NCI-H2171 treated with DMSO at 0.1 percent for 48 hours (cell line): ENCODE data around the gene TMIGD2.
"Not testable (repeated sequence)": the region's sequence is repeated elsewhere in the genome, so short reads cannot be mapped to it uniquely, and the experiment has no call there.

Experiments
- DNase-seq: peaks from one replicate; lab custom pipeline; 2025; lab: John Stamatoyannopoulos, UW

TMIGD2 gene

GRCh38 chr19:4302243-4302640 lies at the start of gene TMIGD2:
Gene TMIGD2, minus strand, starts transcription at chr19:4302389. Its CDS starts 4 bp downstream, at chr19:4302385.
- DNase-seq, result no peak

- DNase-seq, result no peak
Measured at GRCh38 chr19:4350726-4351125, 48.5 kb upstream of the TMIGD2 start.

- DNase-seq, result no peak
Measured at GRCh38 chr19:4350111-4350510, 47.9 kb upstream of the TMIGD2 start.

GRCh38 chr19:4349225-4349624 lies 47.0 kb upstream of the TMIGD2 start:
- DNase-seq, result not testable (repeated sequence)

GRCh38 chr19:4347521-4347920 lies 45.3 kb upstream of the TMIGD2 start:
- no peak for DNase-seq

- DNase-seq, result no peak
Measured at GRCh38 chr19:4346020-4346383, 43.8 kb upstream of the TMIGD2 start.

- no peak for DNase-seq
Measured at GRCh38 chr19:4345342-4346019, 43.3 kb upstream of the TMIGD2 start.

GRCh38 chr19:4343370-4344307 lies 41.5 kb upstream of the TMIGD2 start, which contains the start of gene MPND:
Gene MPND, plus strand, starts transcription at chr19:4343562. Its CDS starts 32 bp downstream, at chr19:4343594.
- DNase-seq, result peak; percentile 88

- peak; percentile 100 for DNase-seq
Measured at GRCh38 chr19:4342615-4343369, 40.6 kb upstream of the TMIGD2 start.

- no peak for DNase-seq
Measured at GRCh38 chr19:4342314-4342614, 40.1 kb upstream of the TMIGD2 start.

- DNase-seq, result peak; percentile 58
Measured at GRCh38 chr19:4338441-4339355, 36.5 kb upstream of the TMIGD2 start, which contains the start of gene STAP2. Gene STAP2, minus strand, starts transcription at chr19:4338827. Its CDS starts 74 bp downstream, at chr19:4338753.

GRCh38 chr19:4337906-4338440 lies 35.8 kb upstream of the TMIGD2 start:
- peak; percentile 62 for DNase-seq

- no peak for DNase-seq
Measured at GRCh38 chr19:4334929-4335570, 32.9 kb upstream of the TMIGD2 start.

- no peak for DNase-seq
Measured at GRCh38 chr19:4329858-4330257, 27.7 kb upstream of the TMIGD2 start.

- peak; percentile 57 for DNase-seq
Measured at GRCh38 chr19:4328991-4329681, 26.9 kb upstream of the TMIGD2 start.

GRCh38 chr19:4328243-4328990 lies 26.2 kb upstream of the TMIGD2 start:
- DNase-seq, result peak; percentile 100

GRCh38 chr19:4327877-4328242 lies 25.7 kb upstream of the TMIGD2 start:
- DNase-seq, result no peak

- peak; percentile 85 for DNase-seq
Measured at GRCh38 chr19:4327252-4327876, 25.2 kb upstream of the TMIGD2 start.

- no peak for DNase-seq
Measured at GRCh38 chr19:4326837-4327251, 24.7 kb upstream of the TMIGD2 start.
